ENCODE data around the gene NHERF2.

Gene NHERF2

GRCh38 chr16:2019518-2019920, 7.2 kb upstream of the NHERF2 start, which contains the start of gene NPW:
Gene NPW, plus strand, starts transcription at chr16:2019785.
- Mint-ChIP-seq H3K27ac (ENCODE audit: low read depth) (no peak within 1 kb of the TSS), H3K4me3 (no peak within 1 kb of the TSS), H3K9me3 (no peaks in the 10 kb centered on the region), H3K36me3 (ENCODE audit: insufficient read depth) (peaks cover 5% of the 10 kb centered on the region), H3K4me1 (peaks cover 12% of the 10 kb centered on the region), H3K27me3 (peaks cover 40% of the 10 kb centered on the region)
- ATAC-seq (replicated peaks; ENCODE audit: extremely low read depth, poor library complexity, severe bottlenecking) (no peak), DNase-seq (ENCODE audit: low spot score in 2 of 2) (no peak)

GRCh38 chr16:2019921-2020831, 6.5 kb upstream of the NHERF2 start:
- no peak overlapping the region for H3K27ac Mint-ChIP-seq (ENCODE audit: low read depth)
- no peak for ATAC-seq (replicated peaks; ENCODE audit: extremely low read depth, poor library complexity, severe bottlenecking)
- no peaks in the 10 kb centered on the region for H3K9me3 Mint-ChIP-seq
- no peak overlapping the region for H3K4me3 Mint-ChIP-seq
- H3K36me3 Mint-ChIP-seq (ENCODE audit: insufficient read depth) = peaks cover 5% of the 10 kb centered on the region
- no peak for DNase-seq (ENCODE audit: low spot score in 2 of 2)
- H3K4me1 Mint-ChIP-seq = peaks cover 12% of the 10 kb centered on the region
- peaks cover 40% of the 10 kb centered on the region for H3K27me3 Mint-ChIP-seq

- Mint-ChIP-seq H3K36me3 (ENCODE audit: insufficient read depth) (peaks cover 5% of the 10 kb centered on the region), H3K4me1 (peaks cover 12% of the 10 kb centered on the region), H3K27me3 (peaks cover 40% of the 10 kb centered on the region), H3K4me3 (peak overlapping the region; percentile 65), H3K9me3 (no peaks in the 10 kb centered on the region), H3K27ac (ENCODE audit: low read depth) (peak overlapping the region; percentile 78)
- peak; percentile 29 for ATAC-seq (replicated peaks; ENCODE audit: extremely low read depth, poor library complexity, severe bottlenecking)
- DNase-seq (ENCODE audit: low spot score in 2 of 2) = no peak
Measured at GRCh38 chr16:2022723-2023091, 4.0 kb upstream of the NHERF2 start.

- DNase-seq (ENCODE audit: low spot score in 2 of 2) (peak; percentile 90 to 97), ATAC-seq (replicated peaks; ENCODE audit: extremely low read depth, poor library complexity, severe bottlenecking) (peak; percentile 80)
- Mint-ChIP-seq H3K9me3 (no peaks in the 10 kb centered on the region), H3K4me3 (peak overlapping the region; percentile 65), H3K4me1 (peaks cover 12% of the 10 kb centered on the region), H3K36me3 (ENCODE audit: insufficient read depth) (peaks cover 5% of the 10 kb centered on the region), H3K27ac (ENCODE audit: low read depth) (peak overlapping the region; percentile 78), H3K27me3 (peaks cover 39% of the 10 kb centered on the region)
Measured at GRCh38 chr16:2023092-2024031, 3.3 kb upstream of the NHERF2 start.

GRCh38 chr16:2024032-2024420, 2.7 kb upstream of the NHERF2 start:
- Mint-ChIP-seq H3K27me3 (peaks cover 32% of the 10 kb centered on the region), H3K4me3 (no peak overlapping the region), H3K36me3 (ENCODE audit: insufficient read depth) (peaks cover 5% of the 10 kb centered on the region), H3K27ac (ENCODE audit: low read depth) (peak overlapping the region; percentile 78), H3K9me3 (no peaks in the 10 kb centered on the region), H3K4me1 (peaks cover 12% of the 10 kb centered on the region)
- DNase-seq (ENCODE audit: low spot score in 2 of 2) = no peak
- no peak for ATAC-seq (replicated peaks; ENCODE audit: extremely low read depth, poor library complexity, severe bottlenecking)

GRCh38 chr16:2025251-2025650, 1.5 kb upstream of the NHERF2 start:
- no peak for DNase-seq (ENCODE audit: low spot score in 2 of 2)
- no peaks in the 10 kb centered on the region for H3K9me3 Mint-ChIP-seq
- peak overlapping the region; percentile 67 for H3K4me3 Mint-ChIP-seq
- peaks cover 5% of the 10 kb centered on the region for H3K36me3 Mint-ChIP-seq (ENCODE audit: insufficient read depth)
- H3K27me3 Mint-ChIP-seq = peaks cover 30% of the 10 kb centered on the region
- ATAC-seq (replicated peaks; ENCODE audit: extremely low read depth, poor library complexity, severe bottlenecking) = no peak
- H3K4me1 Mint-ChIP-seq = peaks cover 12% of the 10 kb centered on the region
- H3K27ac Mint-ChIP-seq (ENCODE audit: low read depth) = peak overlapping the region; percentile 78

- Mint-ChIP-seq H3K27me3 (peaks cover 22% of the 10 kb centered on the region), H3K9me3 (no peaks in the 10 kb centered on the region), H3K36me3 (ENCODE audit: insufficient read depth) (peaks cover 5% of the 10 kb centered on the region), H3K27ac (ENCODE audit: low read depth) (no peak overlapping the region), H3K4me1 (peaks cover 12% of the 10 kb centered on the region), H3K4me3 (peak overlapping the region; percentile 67)
- DNase-seq (ENCODE audit: low spot score in 2 of 2) (no peak), ATAC-seq (replicated peaks; ENCODE audit: extremely low read depth, poor library complexity, severe bottlenecking) (no peak)
Measured at GRCh38 chr16:2025878-2026460, 733 bp upstream of the NHERF2 start.

- H3K9me3 Mint-ChIP-seq = no peaks in the 10 kb centered on the region
- peak overlapping the region; percentile 63 for H3K4me3 Mint-ChIP-seq
- peaks cover 9% of the 10 kb centered on the region for H3K27me3 Mint-ChIP-seq
- H3K36me3 Mint-ChIP-seq (ENCODE audit: insufficient read depth) = peaks cover 5% of the 10 kb centered on the region
- ATAC-seq (replicated peaks; ENCODE audit: extremely low read depth, poor library complexity, severe bottlenecking) (peak; percentile 22), DNase-seq (ENCODE audit: low spot score in 2 of 2) (no peak)
- H3K4me1 Mint-ChIP-seq = peaks cover 12% of the 10 kb centered on the region
- no peak overlapping the region for H3K27ac Mint-ChIP-seq (ENCODE audit: low read depth)
Measured at GRCh38 chr16:2027024-2028010, 615 bp downstream of the NHERF2 start.

GRCh38 chr16:2028146-2028545, 1.4 kb downstream of the NHERF2 start:
- ATAC-seq (replicated peaks; ENCODE audit: extremely low read depth, poor library complexity, severe bottlenecking) (no peak), DNase-seq (ENCODE audit: low spot score in 2 of 2) (no peak)
- H3K9me3 Mint-ChIP-seq = no peaks in the 10 kb centered on the region
- H3K27me3 Mint-ChIP-seq = peaks cover under 1% of the 10 kb centered on the region
- no peak overlapping the region for H3K27ac Mint-ChIP-seq (ENCODE audit: low read depth)
- peak overlapping the region; percentile 63 for H3K4me3 Mint-ChIP-seq
- H3K4me1 Mint-ChIP-seq = peaks cover 5% of the 10 kb centered on the region
- peaks cover 3% of the 10 kb centered on the region for H3K36me3 Mint-ChIP-seq (ENCODE audit: insufficient read depth)

- Mint-ChIP-seq H3K9me3 (no peaks in the 10 kb centered on the region), H3K27ac (ENCODE audit: low read depth) (no peak overlapping the region), H3K4me3 (no peak overlapping the region), H3K27me3 (no peaks in the 10 kb centered on the region), H3K36me3 (ENCODE audit: insufficient read depth) (peaks cover 1% of the 10 kb centered on the region), H3K4me1 (no peaks in the 10 kb centered on the region)
- ATAC-seq (replicated peaks; ENCODE audit: extremely low read depth, poor library complexity, severe bottlenecking) (no peak), DNase-seq (ENCODE audit: low spot score in 2 of 2) (no peak)
Measured at GRCh38 chr16:2028620-2029220, 2.0 kb downstream of the NHERF2 start.

- H3K4me3 Mint-ChIP-seq = no peak overlapping the region
- ATAC-seq (replicated peaks; ENCODE audit: extremely low read depth, poor library complexity, severe bottlenecking) = no peak
- H3K27me3 Mint-ChIP-seq = no peaks in the 10 kb centered on the region
Measured at GRCh38 chr16:2029350-2029749, 2.6 kb downstream of the NHERF2 start.

More at GRCh38 chr16:2029350-2029749, 2.6 kb downstream of the NHERF2 start:
- Mint-ChIP-seq H3K36me3 (ENCODE audit: insufficient read depth) (no peaks in the 10 kb centered on the region), H3K9me3 (no peaks in the 10 kb centered on the region), H3K4me1 (no peaks in the 10 kb centered on the region), H3K27ac (ENCODE audit: low read depth) (no peak overlapping the region)
- no peak for DNase-seq (ENCODE audit: low spot score in 2 of 2)

Data from central memory CD8-positive, alpha-beta T cell (primary cell).